Adrenal gland (tissue), 5 donors: Measurements from ENCODE around the gene FAM234A.

Source experiments
- POLR2A ChIP-seq, 2 donors: fragments of 450-650 bp; IDR thresholded peaks; one replicate each; pipeline ENCODE4 v1.6.1; 2017; ENCODE audit warnings: antibody characterized with exemption in 2 of 2, mild to moderate bottlenecking in 2 of 2, moderate library complexity in 1 of 2
- TF ChIP-seq, protein P1 (sequence below), 6 experiments: fragments of 450-650 bp in 4 of 6; fragments of 200-600 bp in 2 of 6; sonication (generic) in 1 of 6; IDR thresholded peaks; 1 replicate in 5 of 6; 2 replicates in 1 of 6; pipeline versions ENCODE4 v1.5.1 to v1.8.0; 2016 to 2021; ENCODE audit warnings: antibody characterized with exemption in 6 of 6, mild to moderate bottlenecking in 2 of 6, moderate library complexity in 1 of 6
- donor health status: DM: no; HTN: no; CAD: no.

- TF ChIP-seq, protein P1, sequence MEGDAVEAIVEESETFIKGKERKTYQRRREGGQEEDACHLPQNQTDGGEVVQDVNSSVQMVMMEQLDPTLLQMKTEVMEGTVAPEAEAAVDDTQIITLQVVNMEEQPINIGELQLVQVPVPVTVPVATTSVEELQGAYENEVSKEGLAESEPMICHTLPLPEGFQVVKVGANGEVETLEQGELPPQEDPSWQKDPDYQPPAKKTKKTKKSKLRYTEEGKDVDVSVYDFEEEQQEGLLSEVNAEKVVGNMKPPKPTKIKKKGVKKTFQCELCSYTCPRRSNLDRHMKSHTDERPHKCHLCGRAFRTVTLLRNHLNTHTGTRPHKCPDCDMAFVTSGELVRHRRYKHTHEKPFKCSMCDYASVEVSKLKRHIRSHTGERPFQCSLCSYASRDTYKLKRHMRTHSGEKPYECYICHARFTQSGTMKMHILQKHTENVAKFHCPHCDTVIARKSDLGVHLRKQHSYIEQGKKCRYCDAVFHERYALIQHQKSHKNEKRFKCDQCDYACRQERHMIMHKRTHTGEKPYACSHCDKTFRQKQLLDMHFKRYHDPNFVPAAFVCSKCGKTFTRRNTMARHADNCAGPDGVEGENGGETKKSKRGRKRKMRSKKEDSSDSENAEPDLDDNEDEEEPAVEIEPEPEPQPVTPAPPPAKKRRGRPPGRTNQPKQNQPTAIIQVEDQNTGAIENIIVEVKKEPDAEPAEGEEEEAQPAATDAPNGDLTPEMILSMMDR (IDR thresholded peaks at IDR 0.05): no peak
- TF ChIP-seq POLR2A (IDR thresholded peaks at IDR 0.05): no peak
These were observed 14.8 kb downstream of the FAM234A start for GRCh38 chr16:249431-249830.
